HG03196 (cell line): ENCODE measurements around the gene MDFIC.
A peak's percentile ranks its signal among the peaks of the same experiment; 100 is the strongest.

Experiments
- ATAC-seq: cut with Tn5 transposase; IDR thresholded peaks from one replicate; pipeline ENCODE4 v1.9.1; 2021; ENCODE audit not compliant: unreplicated experiment

MDFIC gene

DNA sequence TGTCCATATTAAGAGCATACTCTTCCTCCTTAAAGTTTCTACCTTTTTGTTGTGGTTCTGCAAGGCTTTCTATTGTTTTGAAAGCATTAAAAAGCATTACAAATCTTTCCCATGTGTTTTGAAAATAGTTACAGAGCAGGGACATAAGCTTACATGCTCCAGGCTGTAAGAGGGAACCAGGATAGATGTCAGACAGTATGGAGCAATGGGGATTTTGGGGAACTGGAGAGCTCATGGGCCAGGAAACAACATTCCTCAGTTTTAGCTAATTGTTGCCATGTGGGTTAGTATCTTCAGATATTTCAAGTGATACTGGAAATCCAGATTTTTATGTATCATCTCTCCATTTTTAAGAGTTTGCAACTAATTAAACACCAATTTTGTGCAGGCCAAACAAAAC, 3.5 kb downstream of the MDFIC start:
- no peak for ATAC-seq

GRCh38 chr7:114928060-114928459, 6.2 kb downstream of the MDFIC start:
- ATAC-seq: no peak

- ATAC-seq: no peak
These were observed 7.7 kb downstream of the MDFIC start for GRCh38 chr7:114929570-114929969.

- no peak for ATAC-seq
These were observed 8.3 kb downstream of the MDFIC start for GRCh38 chr7:114930107-114930661.

DNA sequence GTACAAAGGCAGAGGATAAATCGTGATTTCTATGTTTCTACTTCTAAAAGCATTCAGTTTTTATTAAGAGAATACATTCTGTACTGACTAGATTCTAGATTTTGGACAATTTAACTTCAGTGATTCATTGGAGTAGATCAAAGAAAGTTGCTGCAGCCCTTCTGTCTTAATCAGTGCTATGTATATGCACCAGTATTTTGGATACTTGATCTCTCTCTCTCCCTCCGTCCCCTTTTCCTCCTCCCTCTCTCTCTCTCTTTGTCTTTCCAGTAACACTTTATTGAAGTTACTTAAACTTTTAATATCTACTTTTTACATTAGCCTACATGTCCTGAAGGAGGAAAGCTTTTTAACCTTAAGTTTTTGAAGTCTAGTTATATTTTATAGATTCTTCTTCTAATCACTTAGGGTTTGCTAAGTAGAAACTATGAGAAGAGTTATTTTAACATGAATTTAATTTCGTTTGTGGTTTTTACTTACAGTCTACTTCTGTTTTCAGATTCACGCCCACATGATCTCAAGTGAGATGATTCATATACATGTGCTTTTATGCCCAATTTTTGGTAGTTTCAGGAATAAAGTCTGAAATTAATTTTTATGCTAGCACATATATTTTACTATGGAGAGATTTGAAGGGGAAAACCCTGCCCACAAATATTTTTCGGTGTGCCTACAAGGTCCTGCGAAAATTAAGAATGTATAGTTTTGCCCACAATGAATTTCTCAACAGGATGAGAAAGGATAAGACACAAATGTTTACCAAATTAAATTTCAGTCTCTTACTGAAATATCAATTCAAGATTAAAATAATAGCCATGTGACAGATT, 9.1 kb downstream of the MDFIC start:
- ATAC-seq: peak; percentile 35

GRCh38 chr7:114931656-114932011, 9.7 kb downstream of the MDFIC start:
- ATAC-seq: peak; percentile 83

DNA sequence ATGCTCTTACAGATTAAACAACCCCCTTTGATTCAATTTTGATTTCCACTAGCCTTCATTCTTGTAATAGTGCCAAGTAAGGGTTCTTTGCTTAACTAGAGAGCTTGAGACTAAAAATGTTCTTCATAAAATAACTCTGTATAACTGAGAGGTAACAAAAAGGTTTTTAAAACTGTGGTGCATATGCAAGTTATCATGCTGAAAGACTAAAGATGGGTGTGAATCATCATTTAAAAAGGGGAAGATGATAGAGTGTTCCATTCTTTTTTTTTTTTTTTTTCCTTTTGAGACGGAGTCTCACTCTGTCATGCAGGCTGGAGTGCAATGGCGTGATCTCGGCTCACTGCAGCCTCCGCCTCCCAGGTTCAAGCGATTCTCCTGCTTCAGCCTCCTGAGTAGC, 11.1 kb downstream of the MDFIC start:
- ATAC-seq: no peak

DNA sequence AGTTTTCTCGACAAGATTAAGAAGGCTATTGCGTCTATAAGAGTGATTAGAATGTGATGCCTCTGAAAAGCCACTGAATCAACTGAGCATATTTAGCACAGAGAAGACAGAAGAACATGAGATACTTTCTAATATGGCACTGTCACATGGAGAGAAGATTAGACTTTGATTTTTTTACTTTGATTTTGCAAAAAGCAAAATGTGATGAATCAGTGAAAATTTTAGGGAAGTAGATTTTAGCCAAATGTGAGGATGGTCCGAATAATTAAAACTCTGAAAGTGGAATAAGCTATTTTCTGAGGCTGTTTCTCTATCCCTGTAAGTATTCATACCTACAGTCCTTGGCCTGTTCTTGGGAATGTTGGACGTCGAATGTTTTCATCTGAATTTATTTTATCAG, 11.8 kb downstream of the MDFIC start:
- ATAC-seq: no peak

GRCh38 chr7:114934086-114934485, 12.2 kb downstream of the MDFIC start:
- no peak for ATAC-seq

DNA sequence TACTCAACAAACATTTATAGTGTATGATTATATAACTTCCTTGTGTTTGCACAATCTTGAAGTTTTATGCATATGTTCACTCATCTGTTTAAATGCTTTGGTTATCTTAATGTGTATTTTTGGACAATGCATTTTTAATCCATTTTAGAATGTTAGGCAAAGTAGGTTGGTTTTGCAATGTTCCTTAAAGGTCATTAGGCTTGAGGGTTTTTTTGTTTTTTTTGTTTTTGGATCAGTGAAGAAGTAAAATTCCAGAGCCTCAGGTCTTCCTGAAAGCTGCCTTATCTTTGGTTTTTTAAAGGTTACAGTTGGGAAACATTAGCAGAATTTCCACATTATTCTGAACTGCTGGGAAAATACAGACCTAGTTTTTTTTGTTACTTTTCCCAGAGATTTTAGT, 12.8 kb downstream of the MDFIC start:
- no peak for ATAC-seq

DNA sequence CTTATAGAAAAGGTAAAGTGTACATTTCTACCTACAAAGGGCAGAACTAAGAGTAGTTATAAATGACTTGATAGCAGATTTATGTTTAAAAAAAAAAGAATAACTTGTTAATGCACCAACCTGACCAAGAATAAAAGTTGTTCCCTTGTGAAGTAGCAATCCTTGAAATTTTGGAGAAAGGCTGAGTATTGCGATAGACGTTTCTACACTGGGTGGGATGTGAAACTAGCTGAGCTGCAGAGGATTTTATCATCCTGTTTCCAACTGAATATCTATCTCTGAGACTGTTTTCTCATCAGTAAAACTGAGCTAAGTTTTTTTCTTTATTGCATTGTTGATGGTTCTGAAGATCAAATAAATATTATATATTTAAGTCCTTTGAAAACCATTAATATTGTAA, 14.6 kb downstream of the MDFIC start:
- no peak for ATAC-seq

DNA sequence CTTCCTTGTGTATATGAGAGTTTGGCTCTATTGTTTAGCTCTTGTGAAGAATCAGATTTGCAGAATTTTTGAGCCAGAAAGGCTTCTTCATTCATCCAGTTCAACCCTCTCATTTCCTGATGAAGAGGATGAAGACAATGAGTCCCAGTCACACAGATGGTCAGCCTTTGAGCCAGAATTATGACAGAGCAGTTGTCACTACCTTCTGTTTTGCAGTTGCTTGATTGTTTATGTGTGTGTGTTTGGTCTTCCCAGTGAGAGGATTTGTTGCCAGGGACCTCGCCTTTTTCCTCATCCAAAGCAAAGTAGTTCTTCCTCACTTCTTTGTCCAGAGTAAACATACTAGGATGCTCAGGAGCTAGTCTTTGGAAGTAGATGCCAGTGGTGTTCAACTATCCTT, 15.6 kb downstream of the MDFIC start:
- ATAC-seq: no peak

DNA sequence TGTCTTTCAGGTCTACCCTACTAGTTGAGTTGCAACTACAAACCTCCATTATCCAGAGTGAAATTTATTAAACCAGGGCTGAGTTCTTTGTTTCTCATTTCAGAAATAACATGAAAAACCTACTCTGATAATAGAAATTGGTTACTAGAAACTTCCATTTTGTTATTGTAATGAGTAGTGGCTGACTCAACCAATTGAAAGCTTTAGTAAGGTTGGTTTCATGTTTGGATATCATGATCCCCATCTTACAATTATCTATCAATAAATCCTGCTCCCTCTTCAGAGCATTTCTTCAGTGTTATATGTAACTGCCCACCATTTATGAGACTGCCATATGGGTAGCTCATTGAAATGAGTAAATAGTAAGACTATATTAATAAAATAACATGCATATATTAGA, 16.9 kb downstream of the MDFIC start:
- ATAC-seq: no peak

DNA sequence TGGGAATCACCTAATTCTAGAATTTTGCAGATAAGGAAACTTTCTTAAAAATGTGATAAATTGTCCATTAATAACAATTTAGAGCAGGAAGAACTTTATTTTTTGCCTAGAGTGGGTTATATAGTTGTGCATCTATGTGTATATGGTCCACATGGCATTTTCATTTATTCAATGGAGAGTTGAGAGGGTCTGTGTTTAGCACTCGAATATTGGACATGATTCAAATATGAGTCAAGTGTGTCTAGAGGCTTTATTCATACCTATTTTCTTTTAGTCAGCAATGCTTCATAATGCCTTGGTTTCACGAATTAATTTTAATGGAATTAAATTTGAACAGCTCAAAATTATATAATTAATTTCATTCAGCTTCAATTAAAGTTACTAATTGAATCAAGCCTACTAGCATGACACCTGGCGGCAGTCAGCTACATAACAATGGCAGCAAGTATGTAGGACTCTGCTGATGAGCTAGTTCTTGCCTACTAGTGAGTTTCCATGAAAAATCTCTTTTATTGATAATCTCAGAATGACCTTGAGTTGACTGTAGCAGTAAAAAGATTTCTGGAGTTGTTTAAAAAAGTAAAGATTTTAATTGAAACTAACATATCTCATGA, 17.7 kb downstream of the MDFIC start:
- no peak for ATAC-seq

GRCh38 chr7:114940220-114940619, 18.3 kb downstream of the MDFIC start:
- no peak for ATAC-seq

DNA sequence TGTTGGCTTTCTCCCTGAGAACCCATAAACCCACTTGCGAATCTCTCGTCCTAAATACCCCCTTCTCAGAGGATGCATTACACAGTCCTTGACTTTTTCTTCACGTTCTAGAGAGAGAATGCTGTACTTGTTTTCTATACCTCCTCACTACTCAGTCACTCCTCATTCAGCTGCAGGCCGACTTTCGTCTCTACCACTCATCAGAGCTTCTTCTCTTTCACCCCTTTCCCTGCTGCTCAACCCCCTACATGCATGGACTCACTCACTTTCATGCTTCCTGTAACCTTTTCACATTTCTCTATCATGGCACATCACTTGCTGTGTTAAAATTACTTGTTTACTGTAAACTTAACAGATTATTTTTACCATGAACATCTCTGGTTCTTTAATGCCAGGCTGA, 19.8 kb downstream of the MDFIC start:
- ATAC-seq: peak; percentile 45

- peak; percentile 57 for ATAC-seq
These were observed 20.7 kb downstream of the MDFIC start for GRCh38 chr7:114942446-114943175.

GRCh38 chr7:114943530-114943929, 21.6 kb downstream of the MDFIC start:
- no peak for ATAC-seq

GRCh38 chr7:114943953-114944744, 22.3 kb downstream of the MDFIC start:
- ATAC-seq: no peak

DNA sequence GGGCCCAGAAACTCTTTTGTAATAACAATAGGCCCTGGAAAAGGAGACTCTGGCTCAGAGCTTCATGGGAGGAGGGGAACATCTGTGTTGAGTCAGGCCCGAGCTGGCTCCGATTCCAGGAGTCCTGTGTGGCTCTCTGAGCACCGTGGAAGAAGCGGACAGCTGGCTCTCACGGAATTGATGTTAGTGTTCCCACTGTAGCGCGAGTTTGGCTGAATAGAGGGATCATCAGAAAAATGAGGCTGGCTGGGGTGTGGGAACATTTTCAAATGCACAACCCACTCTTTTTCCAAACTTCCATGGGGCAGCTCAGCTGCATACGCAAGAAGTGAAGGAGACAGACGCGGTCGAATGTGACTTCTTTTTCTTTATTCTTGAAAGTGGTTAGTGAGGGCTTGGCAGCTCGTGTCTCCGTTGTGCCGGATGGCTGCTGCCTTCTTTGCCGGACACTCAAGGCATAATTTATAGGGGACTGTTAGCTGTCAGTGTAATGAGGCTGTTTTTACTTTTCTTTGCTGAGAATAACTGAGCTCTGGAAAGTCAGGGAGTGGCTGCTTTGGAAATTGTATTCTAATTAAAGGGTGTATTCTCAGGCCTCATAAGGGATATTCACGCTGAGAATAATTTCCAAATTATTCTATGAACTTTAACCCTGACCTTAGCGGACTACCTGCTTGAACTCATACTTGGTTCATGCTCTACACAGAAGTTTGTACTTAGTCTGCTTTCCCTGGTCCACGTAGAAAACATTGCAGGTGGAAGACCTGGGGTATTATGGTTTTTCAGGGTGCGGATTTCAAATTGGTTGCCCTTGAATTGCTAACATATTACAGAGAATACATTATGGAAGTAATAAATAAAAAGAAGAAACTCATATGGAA, 23.1 kb downstream of the MDFIC start:
- no peak for ATAC-seq
